SK-N-SH (cell line): ENCODE measurements around the gene CPPED1. TPM values are rescaled to one million over a fixed set of nuclear protein-coding genes. Genes with fewer than 3 reads are reported as not detected.
A peak's percentile ranks its signal among the peaks of the same experiment; 100 is the strongest.

Experiments used
- CTCF ChIA-PET: fragments of 300-600, 350-600 bp; formaldehyde crosslinking; extraction: SDS; loops from one replicate; lab custom pipeline; 2021; lab: Yijun Ruan, JAX
- POLR2A ChIA-PET: fragments of 350-600 bp; sonication (Branson Sonifier 250); formaldehyde crosslinking; extraction: SDS; loops from one replicate; lab custom pipeline; 2020; ENCODE audit warnings: antibody characterized with exemption, inconsistent platforms; lab: Yijun Ruan, JAX
- DNase-seq: peaks from one replicate; pipeline ENCODE4 v3.0.0; 2012
- H2AFZ ChIP-seq: fragments of 200-600 bp; sonication (generic); 2 replicates; pipeline ENCODE4 v1.8.1; 2016; ENCODE audit warnings: antibody characterized with exemption, mild to moderate bottlenecking, low read depth
- H3F3A ChIP-seq: fragments of 200-600 bp; sonication (generic); replicated peaks from 2 replicates; pipeline ENCODE3; 2016; ENCODE audit warnings: antibody characterized with exemption, mild to moderate bottlenecking; ENCODE audit not compliant: insufficient read depth
- H3K27ac ChIP-seq, 2 experiments: fragments of 200-500 bp in 1 of 2; fragments of 200-600 bp in 1 of 2; sonication (Bioruptor generic) in 1 of 2; sonication (generic), shearing (Covaris generic) in 1 of 2; 2 replicates each; pipeline versions ENCODE4 v1.5.1 to v1.6.1; 2014 to 2016; ENCODE audit warnings: low read depth in 2 of 2, inconsistent platforms in 1 of 2, low read length in 1 of 2, mild to moderate bottlenecking in 1 of 2, mixed read lengths in 1 of 2
- H3K27me3 ChIP-seq: fragments of 200-600 bp; sonication (generic), shearing (Covaris generic); 2 replicates; pipeline ENCODE4 v1.6.1; 2016; ENCODE audit warnings: mixed run types; ENCODE audit not compliant: insufficient read depth
- H3K36me3 ChIP-seq, 2 experiments: fragments of 200-500 bp in 1 of 2; fragments of 200-600 bp in 1 of 2; sonication (Bioruptor generic) in 1 of 2; sonication (generic) in 1 of 2; replicated peaks in 1 of 2; 2 replicates each; pipeline versions ENCODE3 to v1.5.1; 2014 to 2016; ENCODE audit warnings: low read length in 1 of 2, mild to moderate bottlenecking in 1 of 2; ENCODE audit not compliant: insufficient read depth in 2 of 2, control insufficient read depth in 1 of 2
- H3K4me1 ChIP-seq, 2 experiments: fragments of 200-500 bp in 1 of 2; fragments of 200-600 bp in 1 of 2; sonication (Bioruptor generic) in 1 of 2; sonication (generic), shearing (Covaris generic) in 1 of 2; 2 replicates each; pipeline versions ENCODE4 v1.5.1 to v1.6.1; 2014 to 2016; ENCODE audit warnings: low read depth in 1 of 2, low read length in 1 of 2, mixed run types in 1 of 2; ENCODE audit not compliant: insufficient read depth in 2 of 2, control insufficient read depth in 1 of 2
- H3K4me2 ChIP-seq: fragments of 200-600 bp; sonication (generic), shearing (Covaris generic); 2 replicates; pipeline ENCODE4 v1.6.1; 2017; ENCODE audit warnings: mixed run types
- H3K4me3 ChIP-seq, 2 experiments: fragments of 200-500 bp in 1 of 2; fragments of 200-600 bp in 1 of 2; sonication (Bioruptor generic) in 1 of 2; sonication (generic), shearing (Covaris generic) in 1 of 2; 2 replicates each; pipeline versions ENCODE4 v1.5.1 to v1.8.1; 2014 to 2016; ENCODE audit warnings: low read depth in 2 of 2, inconsistent platforms in 1 of 2, low read length in 1 of 2, mild to moderate bottlenecking in 1 of 2, mixed read lengths in 1 of 2, moderate library complexity in 1 of 2
- H3K79me2 ChIP-seq: fragments of 200-600 bp; sonication (generic); 2 replicates; pipeline ENCODE4 v1.8.1; 2017; ENCODE audit warnings: mild to moderate bottlenecking; ENCODE audit not compliant: insufficient read depth
- H3K9ac ChIP-seq: fragments of 200-600 bp; sonication (generic); 2 replicates; pipeline ENCODE4 v1.6.1; 2017; ENCODE audit warnings: mixed run types
- H3K9me2 ChIP-seq: fragments of 200-600 bp; sonication (generic); 2 replicates; pipeline ENCODE4 v1.6.1; 2017; ENCODE audit warnings: mixed run types
- H3K9me3 ChIP-seq: fragments of 200-600 bp; sonication (generic); 2 replicates; pipeline ENCODE4 v1.6.1; 2017; ENCODE audit warnings: mixed run types, mild to moderate bottlenecking, moderate library complexity
- H4K20me1 ChIP-seq: fragments of 200-600 bp; sonication (generic); 2 replicates; pipeline ENCODE4 v1.6.1; 2017; ENCODE audit warnings: mild to moderate bottlenecking, mixed run types; ENCODE audit not compliant: insufficient read depth
- CTCF ChIP-seq: fragments of 200-600 bp; sonication (generic); IDR thresholded peaks from 2 replicates; pipeline ENCODE4 v1.6.1; 2017; ENCODE audit warnings: antibody characterized with exemption, mild to moderate bottlenecking, moderate library complexity
- EP300 ChIP-seq, 2 experiments: IDR thresholded peaks; 2 replicates each; pipeline versions ENCODE4 v1.4.0 to v1.6.1; 2012; ENCODE audit warnings: borderline replicate concordance in 1 of 2, low read depth in 1 of 2, low read length in 1 of 2
- FOSL2 ChIP-seq: IDR thresholded peaks from 2 replicates; pipeline ENCODE4 v1.4.0; 2012; ENCODE audit warnings: low read depth, mild to moderate bottlenecking, moderate library complexity, borderline replicate concordance
- FOXM1 ChIP-seq: IDR thresholded peaks from 2 replicates; pipeline ENCODE4 v1.4.0; 2012; ENCODE audit warnings: low read depth, mild to moderate bottlenecking
- GABPA ChIP-seq: IDR thresholded peaks from 2 replicates; pipeline ENCODE4 v1.4.0; 2012; ENCODE audit warnings: low read depth, mild to moderate bottlenecking
- GATA2 ChIP-seq: sonication (generic); formaldehyde crosslinking; IDR thresholded peaks from 2 replicates; pipeline ENCODE4 v1.5.0; 2020; ENCODE audit warnings: mild to moderate bottlenecking, missing genetic modification reagents
- JUND ChIP-seq: IDR thresholded peaks from 2 replicates; pipeline ENCODE4 v1.4.0; 2012
- MXI1 ChIP-seq: IDR thresholded peaks from 2 replicates; pipeline ENCODE4 v1.6.1; 2012; ENCODE audit warnings: mild to moderate bottlenecking, low read depth, low read length, improper control_type of control experiment
- NFIC ChIP-seq: IDR thresholded peaks from 2 replicates; pipeline ENCODE4 v1.4.0; 2012; ENCODE audit warnings: borderline replicate concordance
- PBX3 ChIP-seq: IDR thresholded peaks from 2 replicates; pipeline ENCODE4; 2012
- RCOR1 ChIP-seq: fragments of 150-350 bp; IDR thresholded peaks from 2 replicates; pipeline ENCODE4 v1.6.1; 2017; ENCODE audit warnings: antibody characterized with exemption, low read length
- RFX5 ChIP-seq: IDR thresholded peaks from 2 replicates; pipeline ENCODE4 v1.6.1; 2012; ENCODE audit warnings: mild to moderate bottlenecking, improper control_type of control experiment, low read length
- RXRA ChIP-seq: IDR thresholded peaks from 2 replicates; pipeline ENCODE4 v1.4.0; 2012; ENCODE audit warnings: low read depth, mild to moderate bottlenecking, borderline replicate concordance
- SIN3A ChIP-seq: IDR thresholded peaks from 2 replicates; pipeline ENCODE4 v1.6.1; 2012; ENCODE audit warnings: low read depth, mild to moderate bottlenecking, low read length, moderate library complexity, borderline replicate concordance
- TAF1 ChIP-seq: IDR thresholded peaks from 2 replicates; pipeline ENCODE4 v1.6.1; 2012; ENCODE audit warnings: low read depth, mild to moderate bottlenecking, low read length, moderate library complexity, borderline replicate concordance
- TCF12 ChIP-seq: IDR thresholded peaks from 2 replicates; pipeline ENCODE4 v1.4.0; 2012
- YY1 ChIP-seq: IDR thresholded peaks from 2 replicates; pipeline ENCODE4 v1.4.0; 2012; ENCODE audit warnings: low read depth, mild to moderate bottlenecking
- WGBS: methylation state at CpG from one replicate; pipeline ENCODE4 v1.1.6; 2017; ENCODE audit warnings: low lambda C conversion rate; 5-methylcytosine and 5-hydroxymethylcytosine counted together
- polyA plus RNA-seq, 3 experiments: library from polyadenylated mRNA; depleted of rRNA; stranded (reverse); fragments of >200 nt; gene quantifications; 2 replicates each; pipeline ENCODE4 v1.2.3, GENCODE V29; 2012
- TF ChIP-seq, protein P1 (sequence below): IDR thresholded peaks from 2 replicates; pipeline ENCODE4 v1.4.0; 2012; ENCODE audit warnings: low read depth

The CPPED1 gene
- polyA plus RNA-seq, 1 of the 3 experiments (the other 2 are of a cell fraction), result 11.9 TPM

- no peaks in the 10 kb centered on the region for H4K20me1 ChIP-seq
- H3F3A ChIP-seq, result no peaks in the 10 kb centered on the region
- TF ChIP-seq RXRA (no peak), YY1 (no peak), FOXM1 (no peak), CTCF (no peak), GATA2 (no peak), TAF1 (no peak)
- TF ChIP-seq, protein P1, sequence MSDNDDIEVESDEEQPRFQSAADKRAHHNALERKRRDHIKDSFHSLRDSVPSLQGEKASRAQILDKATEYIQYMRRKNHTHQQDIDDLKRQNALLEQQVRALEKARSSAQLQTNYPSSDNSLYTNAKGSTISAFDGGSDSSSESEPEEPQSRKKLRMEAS, result no peak
- 90% methylated on average over 2 of the region's 2 CpGs for whole genome bisulfite sequencing
- ChIA-PET CTCF (no interaction called here), POLR2A (no interaction called here)
- H3K4me3 ChIP-seq, result no peak overlapping the region
- peaks cover 35% of the 10 kb centered on the region for H3K79me2 ChIP-seq
- H2AFZ ChIP-seq, result no peak overlapping the region
- H3K27ac ChIP-seq, result no peak overlapping the region
- peaks cover 0 to 7% of the 10 kb centered on the region in 2 experiments; a peak in 1 of 4 replicates for H3K4me1 ChIP-seq
- H3K9me3 ChIP-seq, result no peaks in the 10 kb centered on the region
- H3K36me3 ChIP-seq, result peaks cover 4 to 28% of the 10 kb centered on the region in 2 experiments
- no peaks in the 10 kb centered on the region for H3K9me2 ChIP-seq
- no peak overlapping the region for H3K9ac ChIP-seq
- no peak for DNase-seq
- no peak overlapping the region for H3K4me2 ChIP-seq
- no peaks in the 10 kb centered on the region for H3K27me3 ChIP-seq
Observed at GRCh38 chr16:12778726-12779125, 25.0 kb downstream of the CPPED1 start.

GRCh38 chr16:12775656-12776236, 27.9 kb downstream of the CPPED1 start:
- 0 out of 2 replicates have a peak, but pooled peaks cover 3% of the 10 kb centered on the region for H4K20me1 ChIP-seq
- TF ChIP-seq GATA2, result 0 out of 2 replicates have a peak, but pooled peaks have one; percentile 29
- TF ChIP-seq GABPA, result no peak
- peak; percentile 37; the same call in 1 of the 2 replicates for TF ChIP-seq RCOR1
- TF ChIP-seq JUND, result no peak
- TF ChIP-seq SIN3A, result no peak
- no peak for TF ChIP-seq MXI1
- TF ChIP-seq TAF1, result no peak
- peak in 1 of 2 experiments; percentile 35; a peak in 1 of 4 replicates for TF ChIP-seq EP300 (IDR thresholded peaks at IDR 0.05; ENCODE audit: borderline replicate concordance in 1 of 2, low read depth in 1 of 2, low read length in 1 of 2)
- TF ChIP-seq RFX5, result no peak
- no peak for TF ChIP-seq NFIC
- TF ChIP-seq PBX3, result no peak
- no peak for TF ChIP-seq FOSL2
- TF ChIP-seq TCF12, result no peak
- TF ChIP-seq, all 33 proteins: peak for 3
- Histone ChIP-seq H3K36me3 (peaks cover 2 to 20% of the 10 kb centered on the region in 2 experiments), H3K9ac (no peak overlapping the region), H3K9me3 (no peaks in the 10 kb centered on the region), H3F3A (no peaks in the 10 kb centered on the region), H2AFZ (no peak overlapping the region), H3K4me1 (peaks cover 0 to 10% of the 10 kb centered on the region in 2 experiments; a peak in 2 of 4 replicates), H3K9me2 (no peaks in the 10 kb centered on the region), H3K4me2 (no peak overlapping the region), H3K79me2 (peaks cover 14% of the 10 kb centered on the region; the same call in 1 of the 2 replicates), H3K27ac (no peak overlapping the region), H3K27me3 (no peaks in the 10 kb centered on the region), H3K4me3 (no peak overlapping the region)
- CTCF ChIA-PET, result no interaction called here
- DNase-seq, result no peak
- POLR2A ChIA-PET, result no interaction called here
- 89% methylated on average over 4 of the region's 4 CpGs for WGBS
